ENCODE results near the gene KLHDC7A.

GRCh38 chr1:18504609-18505008 lies 23.9 kb downstream of the KLHDC7A start:
- TF ChIP-seq EZH2phosphoT487 (IDR thresholded peaks at IDR 0.05; ENCODE audit: insufficient read depth, low read depth) (no peak), EZH2 (IDR thresholded peaks at IDR 0.05; ENCODE audit: insufficient read depth, poor library complexity, severe bottlenecking) (no peak)

Measured in GM23248 (cell line).